LNCaP clone FGC (cell line): ENCODE data around the gene AHCTF1.

ENCODE experiments used
- DNase-seq: peaks from one replicate; pipeline ENCODE4 v3.0.0-alpha.2; 2011; ENCODE audit warnings: low read depth
- H3K4me3 ChIP-seq: 2 replicates; pipeline ENCODE4 v1.5.1; 2011; ENCODE audit warnings: mild to moderate bottlenecking, low read depth, low read length, control low read depth
- CTCF ChIP-seq: IDR thresholded peaks from 2 replicates; pipeline ENCODE4 v1.5.1; 2012; ENCODE audit warnings: mild to moderate bottlenecking; ENCODE audit not compliant: control insufficient read depth, insufficient read depth; ENCODE audit errors: extremely low read depth

AHCTF1 gene

GRCh38 chr1:246966502-246966901 is 34.8 kb upstream of the AHCTF1 start:
- no peak for TF ChIP-seq CTCF
- no peak for DNase-seq
- no peak overlapping the region for H3K4me3 ChIP-seq

- TF ChIP-seq CTCF, result no peak
- no peak for DNase-seq
- no peak overlapping the region for H3K4me3 ChIP-seq
These were observed 28.4 kb upstream of the AHCTF1 start for GRCh38 chr1:246959944-246960693.

GRCh38 chr1:246954126-246954525 is 22.4 kb upstream of the AHCTF1 start:
- DNase-seq, result no peak
- H3K4me3 ChIP-seq, result no peak overlapping the region
- no peak for TF ChIP-seq CTCF

GRCh38 chr1:246951413-246951812 is 19.7 kb upstream of the AHCTF1 start:
- DNase-seq, result no peak
- H3K4me3 ChIP-seq, result no peak overlapping the region
- no peak for TF ChIP-seq CTCF

- no peak for DNase-seq
- H3K4me3 ChIP-seq, result no peak overlapping the region
- no peak for TF ChIP-seq CTCF
These were observed 18.2 kb upstream of the AHCTF1 start for GRCh38 chr1:246949956-246950355.

- DNase-seq, result no peak
- H3K4me3 ChIP-seq, result no peak overlapping the region
- TF ChIP-seq CTCF, result no peak
These were observed 15.5 kb upstream of the AHCTF1 start for GRCh38 chr1:246947255-246947654.

GRCh38 chr1:246946366-246946765 is 14.6 kb upstream of the AHCTF1 start:
- DNase-seq, result no peak
- no peak overlapping the region for H3K4me3 ChIP-seq
- TF ChIP-seq CTCF, result no peak
